ENCODE data around the gene PITPNM3. TPM values are rescaled to one million over a fixed set of nuclear protein-coding genes. Genes with fewer than 3 reads are reported as not detected.

The PITPNM3 gene
- total and polyA plus RNA-seq, 2 of the 13 experiments (the other 11 are each of a cell fraction or from before 2014, with no cell fraction given), result 0.13 to 0.29 TPM

DNA sequence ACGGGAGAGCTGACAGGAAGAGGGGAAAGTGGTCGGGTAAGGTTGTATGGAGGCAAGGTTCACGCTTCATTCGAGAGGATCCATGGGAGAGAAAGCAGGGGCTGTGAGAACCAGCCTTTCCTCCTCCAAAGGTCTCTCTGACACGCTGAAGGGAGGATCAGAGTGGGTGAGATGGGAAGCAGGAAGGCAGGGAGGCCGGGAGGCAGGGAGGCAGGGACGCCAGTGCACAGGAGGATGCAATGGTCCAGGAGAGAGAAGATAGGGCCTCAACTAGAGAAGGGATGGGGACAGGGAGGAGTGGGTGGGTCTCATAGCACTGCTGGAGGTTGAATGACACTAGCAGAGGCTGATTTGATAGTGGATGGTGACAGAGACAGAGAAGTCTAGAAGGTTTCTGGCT lies 58.0 kb downstream of the PITPNM3 start:
- no peaks in the 10 kb centered on the region for H3K36me3 ChIP-seq (replicated peaks in 1 of 2; ENCODE audit: control insufficient read depth in 1 of 2, insufficient read depth in 2 of 2, low read length in 2 of 2)
- TF ChIP-seq ZKSCAN5 (CRISPR knock-in tag; IDR thresholded peaks at IDR 0.05) (no peak), ZNF235 (CRISPR knock-in tag; IDR thresholded peaks at IDR 0.05; ENCODE audit: borderline replicate concordance) (no peak), ZNF484 (CRISPR knock-in tag; IDR thresholded peaks at IDR 0.05; ENCODE audit: borderline replicate concordance, low read depth) (no peak), SCMH1 (CRISPR knock-in tag; IDR thresholded peaks at IDR 0.05; ENCODE audit: borderline replicate concordance) (no peak), ZNF564 (CRISPR knock-in tag; IDR thresholded peaks at IDR 0.05) (no peak), ZNF350 (CRISPR knock-in tag; IDR thresholded peaks at IDR 0.05; ENCODE audit: borderline replicate concordance, low read depth) (no peak), ZFX (CRISPR knock-in tag; IDR thresholded peaks at IDR 0.05; ENCODE audit: low read depth) (no peak), ZNF816 (CRISPR knock-in tag; IDR thresholded peaks at IDR 0.05; ENCODE audit: borderline replicate concordance) (no peak), RXRB (CRISPR knock-in tag; IDR thresholded peaks at IDR 0.05; ENCODE audit: borderline replicate concordance) (no peak), MEF2D (CRISPR knock-in tag; IDR thresholded peaks at IDR 0.05) (no peak), ZNF224 (CRISPR knock-in tag; IDR thresholded peaks at IDR 0.05) (no peak)
- TF ChIP-seq, protein P1, sequence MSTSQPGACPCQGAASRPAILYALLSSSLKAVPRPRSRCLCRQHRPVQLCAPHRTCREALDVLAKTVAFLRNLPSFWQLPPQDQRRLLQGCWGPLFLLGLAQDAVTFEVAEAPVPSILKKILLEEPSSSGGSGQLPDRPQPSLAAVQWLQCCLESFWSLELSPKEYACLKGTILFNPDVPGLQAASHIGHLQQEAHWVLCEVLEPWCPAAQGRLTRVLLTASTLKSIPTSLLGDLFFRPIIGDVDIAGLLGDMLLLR (CRISPR knock-in tag; IDR thresholded peaks at IDR 0.05), result no peak
- TF ChIP-seq, protein P2, sequence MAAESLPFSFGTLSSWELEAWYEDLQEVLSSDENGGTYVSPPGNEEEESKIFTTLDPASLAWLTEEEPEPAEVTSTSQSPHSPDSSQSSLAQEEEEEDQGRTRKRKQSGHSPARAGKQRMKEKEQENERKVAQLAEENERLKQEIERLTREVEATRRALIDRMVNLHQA (CRISPR knock-in tag; IDR thresholded peaks at IDR 0.05), result no peak
- TF ChIP-seq, protein P3, sequence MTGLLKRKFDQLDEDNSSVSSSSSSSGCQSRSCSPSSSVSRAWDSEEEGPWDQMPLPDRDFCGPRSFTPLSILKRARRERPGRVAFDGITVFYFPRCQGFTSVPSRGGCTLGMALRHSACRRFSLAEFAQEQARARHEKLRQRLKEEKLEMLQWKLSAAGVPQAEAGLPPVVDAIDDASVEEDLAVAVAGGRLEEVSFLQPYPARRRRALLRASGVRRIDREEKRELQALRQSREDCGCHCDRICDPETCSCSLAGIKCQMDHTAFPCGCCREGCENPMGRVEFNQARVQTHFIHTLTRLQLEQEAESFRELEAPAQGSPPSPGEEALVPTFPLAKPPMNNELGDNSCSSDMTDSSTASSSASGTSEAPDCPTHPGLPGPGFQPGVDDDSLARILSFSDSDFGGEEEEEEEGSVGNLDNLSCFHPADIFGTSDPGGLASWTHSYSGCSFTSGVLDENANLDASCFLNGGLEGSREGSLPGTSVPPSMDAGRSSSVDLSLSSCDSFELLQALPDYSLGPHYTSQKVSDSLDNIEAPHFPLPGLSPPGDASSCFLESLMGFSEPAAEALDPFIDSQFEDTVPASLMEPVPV (CRISPR knock-in tag; IDR thresholded peaks at IDR 0.05), result no peak
- TF ChIP-seq, protein P4, sequence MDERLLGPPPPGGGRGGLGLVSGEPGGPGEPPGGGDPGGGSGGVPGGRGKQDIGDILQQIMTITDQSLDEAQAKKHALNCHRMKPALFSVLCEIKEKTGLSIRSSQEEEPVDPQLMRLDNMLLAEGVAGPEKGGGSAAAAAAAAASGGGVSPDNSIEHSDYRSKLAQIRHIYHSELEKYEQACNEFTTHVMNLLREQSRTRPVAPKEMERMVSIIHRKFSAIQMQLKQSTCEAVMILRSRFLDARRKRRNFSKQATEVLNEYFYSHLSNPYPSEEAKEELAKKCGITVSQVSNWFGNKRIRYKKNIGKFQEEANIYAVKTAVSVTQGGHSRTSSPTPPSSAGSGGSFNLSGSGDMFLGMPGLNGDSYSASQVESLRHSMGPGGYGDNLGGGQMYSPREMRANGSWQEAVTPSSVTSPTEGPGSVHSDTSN (CRISPR knock-in tag; IDR thresholded peaks at IDR 0.05), result no peak
- TF ChIP-seq, protein P5, sequence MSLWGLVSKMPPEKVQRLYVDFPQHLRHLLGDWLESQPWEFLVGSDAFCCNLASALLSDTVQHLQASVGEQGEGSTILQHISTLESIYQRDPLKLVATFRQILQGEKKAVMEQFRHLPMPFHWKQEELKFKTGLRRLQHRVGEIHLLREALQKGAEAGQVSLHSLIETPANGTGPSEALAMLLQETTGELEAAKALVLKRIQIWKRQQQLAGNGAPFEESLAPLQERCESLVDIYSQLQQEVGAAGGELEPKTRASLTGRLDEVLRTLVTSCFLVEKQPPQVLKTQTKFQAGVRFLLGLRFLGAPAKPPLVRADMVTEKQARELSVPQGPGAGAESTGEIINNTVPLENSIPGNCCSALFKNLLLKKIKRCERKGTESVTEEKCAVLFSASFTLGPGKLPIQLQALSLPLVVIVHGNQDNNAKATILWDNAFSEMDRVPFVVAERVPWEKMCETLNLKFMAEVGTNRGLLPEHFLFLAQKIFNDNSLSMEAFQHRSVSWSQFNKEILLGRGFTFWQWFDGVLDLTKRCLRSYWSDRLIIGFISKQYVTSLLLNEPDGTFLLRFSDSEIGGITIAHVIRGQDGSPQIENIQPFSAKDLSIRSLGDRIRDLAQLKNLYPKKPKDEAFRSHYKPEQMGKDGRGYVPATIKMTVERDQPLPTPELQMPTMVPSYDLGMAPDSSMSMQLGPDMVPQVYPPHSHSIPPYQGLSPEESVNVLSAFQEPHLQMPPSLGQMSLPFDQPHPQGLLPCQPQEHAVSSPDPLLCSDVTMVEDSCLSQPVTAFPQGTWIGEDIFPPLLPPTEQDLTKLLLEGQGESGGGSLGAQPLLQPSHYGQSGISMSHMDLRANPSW (CRISPR knock-in tag; IDR thresholded peaks at IDR 0.05; ENCODE audit: borderline replicate concordance), result no peak
- TF ChIP-seq, protein P6, sequence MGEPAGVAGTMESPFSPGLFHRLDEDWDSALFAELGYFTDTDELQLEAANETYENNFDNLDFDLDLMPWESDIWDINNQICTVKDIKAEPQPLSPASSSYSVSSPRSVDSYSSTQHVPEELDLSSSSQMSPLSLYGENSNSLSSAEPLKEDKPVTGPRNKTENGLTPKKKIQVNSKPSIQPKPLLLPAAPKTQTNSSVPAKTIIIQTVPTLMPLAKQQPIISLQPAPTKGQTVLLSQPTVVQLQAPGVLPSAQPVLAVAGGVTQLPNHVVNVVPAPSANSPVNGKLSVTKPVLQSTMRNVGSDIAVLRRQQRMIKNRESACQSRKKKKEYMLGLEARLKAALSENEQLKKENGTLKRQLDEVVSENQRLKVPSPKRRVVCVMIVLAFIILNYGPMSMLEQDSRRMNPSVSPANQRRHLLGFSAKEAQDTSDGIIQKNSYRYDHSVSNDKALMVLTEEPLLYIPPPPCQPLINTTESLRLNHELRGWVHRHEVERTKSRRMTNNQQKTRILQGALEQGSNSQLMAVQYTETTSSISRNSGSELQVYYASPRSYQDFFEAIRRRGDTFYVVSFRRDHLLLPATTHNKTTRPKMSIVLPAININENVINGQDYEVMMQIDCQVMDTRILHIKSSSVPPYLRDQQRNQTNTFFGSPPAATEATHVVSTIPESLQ (CRISPR knock-in tag; conservative IDR thresholded peaks at IDR 0.05), result no peak
- FAIRE-seq (no peak), DNase-seq (ENCODE audit: low spot score) (no peak), ATAC-seq (no peak)
- H3K4me3 ChIP-seq (replicated peaks in 1 of 3; ENCODE audit: insufficient read depth in 1 of 3, low read depth in 2 of 3, low read length in 3 of 3), result no peak overlapping the region
- no peaks in the 10 kb centered on the region for H3K4me1 ChIP-seq (ENCODE audit: insufficient read depth, low read length)
- H3K79me2 ChIP-seq (ENCODE audit: insufficient read depth, low read length), result no peaks in the 10 kb centered on the region
- H2AFZ ChIP-seq (ENCODE audit: low read length), result no peak overlapping the region
- H3K9ac ChIP-seq (ENCODE audit: insufficient read depth, low read depth, low read length), result no peak overlapping the region
- ChIA-PET CTCF (ENCODE audit: low intra/inter-chr PET ratio, low total read pairs) (no interaction called here), POLR2A (no interaction called here)
- no peaks in the 10 kb centered on the region for H3K9me3 ChIP-seq (ENCODE audit: low read length)
- no peak overlapping the region for H3K27ac ChIP-seq (ENCODE audit: extremely low read length, insufficient read depth, low read length)
- H3K4me2 ChIP-seq (ENCODE audit: low read depth, low read length), result no peak overlapping the region
- no peaks in the 10 kb centered on the region for H4K20me1 ChIP-seq (ENCODE audit: insufficient read depth, low read length)
- in situ Hi-C loops (cut with HindIII; ENCODE audit: extremely low pct_ligation_motif_present, low pct_unique_long_range_greater_than_20kb), result no loop called here
- H3K27me3 ChIP-seq (ENCODE audit: control insufficient read depth in 1 of 2, insufficient read depth in 2 of 2, low read length in 2 of 2), result no peaks in the 10 kb centered on the region; a peak in 1 of 5 replicates
- intact Hi-C loops (cut with micrococcal nuclease; ENCODE audit: unreplicated experiment), result no loop called here
- no TSS peak for BruUV-seq (replicated peaks)
- 8% methylated on average over 7 of the region's 7 CpGs for WGBS (ENCODE audit: low lambda C conversion rate)

Measured in HepG2 (cell line).